ENCODE data around the gene RERE. TPM values are rescaled to one million over a fixed set of nuclear protein-coding genes. Genes with fewer than 3 reads are reported as not detected.

The RERE gene
- total RNA-seq, 2 donors from 2014 or later: 102 to 108 TPM

GRCh38 chr1:8359617-8360481, 457.6 kb downstream of the RERE start:
- Mint-ChIP-seq H3K4me1 (peaks cover 8% of the 10 kb centered on the region), H3K4me3 (peak overlapping the region; percentile 59), H3K36me3 (ENCODE audit: low read depth) (peaks cover 3% of the 10 kb centered on the region), H3K27ac (no peak overlapping the region), H3K27me3 (no peaks in the 10 kb centered on the region)
- ATAC-seq: no peak
- no peaks in the 10 kb centered on the region for H3K9me3 ChIP-seq (ENCODE audit: control insufficient read depth, low read length, poor library complexity, severe bottlenecking)
- DNase-seq: no peak

DNA sequence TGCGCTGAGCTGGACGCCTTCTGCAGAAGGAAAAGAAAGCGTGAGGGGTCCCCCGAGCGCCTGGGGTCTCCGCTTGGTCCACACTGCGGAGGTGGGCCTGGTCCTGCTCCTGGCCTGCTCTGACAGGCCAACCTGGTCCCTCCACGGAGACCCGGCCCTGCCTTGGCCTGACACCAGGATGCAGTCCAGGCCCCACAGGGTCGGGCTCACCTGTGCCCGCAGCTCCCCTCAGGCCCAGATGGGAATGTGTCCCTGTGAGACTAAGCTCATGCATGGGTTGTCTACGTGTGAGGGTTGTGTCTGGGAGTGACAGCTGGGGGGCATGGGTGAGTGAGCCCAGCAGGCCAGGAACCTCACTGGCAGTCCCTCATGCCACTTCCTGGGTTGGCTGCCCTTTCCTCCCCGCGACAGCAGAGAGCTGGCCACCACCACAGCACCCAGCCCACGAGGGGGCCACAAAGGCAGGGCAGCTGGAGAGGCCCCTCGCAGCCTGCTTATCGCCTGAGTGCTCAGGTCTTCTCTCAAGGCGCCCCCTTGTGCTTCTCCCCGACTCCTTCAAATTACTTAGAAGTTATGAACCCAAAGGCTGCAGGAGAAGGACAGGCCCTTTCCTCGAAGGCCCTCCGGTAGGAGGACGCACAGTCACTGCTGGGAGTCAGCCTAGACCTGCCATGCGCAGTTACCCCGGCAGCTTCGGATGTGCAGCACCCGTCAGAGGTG, 458.4 kb downstream of the RERE start:
- H3K4me1 Mint-ChIP-seq: peaks cover 8% of the 10 kb centered on the region
- DNase-seq (no peak), ATAC-seq (no peak)
- H3K36me3 Mint-ChIP-seq (ENCODE audit: low read depth): peaks cover 3% of the 10 kb centered on the region
- no peak overlapping the region for H3K27ac Mint-ChIP-seq
- no peaks in the 10 kb centered on the region for H3K9me3 ChIP-seq (ENCODE audit: control insufficient read depth, low read length, poor library complexity, severe bottlenecking)
- no peaks in the 10 kb centered on the region for H3K27me3 Mint-ChIP-seq
- H3K4me3 Mint-ChIP-seq: no peak overlapping the region

DNA sequence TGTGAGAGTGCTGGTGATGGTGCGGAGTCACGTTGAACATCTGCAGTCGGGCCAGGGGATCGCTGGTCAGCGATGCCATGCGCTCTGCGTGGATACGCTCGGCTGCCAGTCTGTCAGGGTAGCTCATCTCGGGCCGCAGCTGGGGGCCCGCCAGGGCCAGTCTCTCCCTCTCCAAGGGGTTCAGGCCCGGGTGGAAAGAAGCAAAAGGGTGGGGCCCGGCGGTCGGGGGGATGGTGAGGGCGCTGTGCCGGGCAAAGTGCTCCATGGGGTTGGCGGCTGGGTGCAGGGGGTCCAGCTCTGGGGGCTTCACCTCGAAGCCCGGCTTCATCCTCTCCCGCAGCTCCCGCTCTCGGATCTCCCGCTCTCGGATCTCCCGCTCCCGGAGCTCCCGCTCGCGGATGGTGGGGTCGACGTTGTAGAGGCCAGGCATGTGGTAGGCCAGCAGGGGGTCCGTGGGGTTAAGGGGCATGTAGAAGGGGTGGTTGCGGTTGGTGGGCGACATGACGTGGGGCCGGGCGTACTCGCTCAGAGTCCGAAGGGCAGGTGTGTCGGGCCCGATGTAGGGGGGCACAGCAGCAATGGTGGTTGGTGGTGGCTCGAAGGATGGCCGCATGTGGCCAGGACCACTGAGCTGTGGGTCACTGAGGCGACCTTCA, 459.1 kb downstream of the RERE start:
- no peak overlapping the region for H3K4me3 Mint-ChIP-seq
- H3K36me3 Mint-ChIP-seq (ENCODE audit: low read depth): peaks cover 3% of the 10 kb centered on the region
- peak overlapping the region; percentile 47 for H3K27ac Mint-ChIP-seq
- DNase-seq (no peak), ATAC-seq (no peak)
- H3K4me1 Mint-ChIP-seq: peaks cover 8% of the 10 kb centered on the region
- H3K27me3 Mint-ChIP-seq: no peaks in the 10 kb centered on the region
- H3K9me3 ChIP-seq (ENCODE audit: control insufficient read depth, low read length, poor library complexity, severe bottlenecking): no peaks in the 10 kb centered on the region

DNA sequence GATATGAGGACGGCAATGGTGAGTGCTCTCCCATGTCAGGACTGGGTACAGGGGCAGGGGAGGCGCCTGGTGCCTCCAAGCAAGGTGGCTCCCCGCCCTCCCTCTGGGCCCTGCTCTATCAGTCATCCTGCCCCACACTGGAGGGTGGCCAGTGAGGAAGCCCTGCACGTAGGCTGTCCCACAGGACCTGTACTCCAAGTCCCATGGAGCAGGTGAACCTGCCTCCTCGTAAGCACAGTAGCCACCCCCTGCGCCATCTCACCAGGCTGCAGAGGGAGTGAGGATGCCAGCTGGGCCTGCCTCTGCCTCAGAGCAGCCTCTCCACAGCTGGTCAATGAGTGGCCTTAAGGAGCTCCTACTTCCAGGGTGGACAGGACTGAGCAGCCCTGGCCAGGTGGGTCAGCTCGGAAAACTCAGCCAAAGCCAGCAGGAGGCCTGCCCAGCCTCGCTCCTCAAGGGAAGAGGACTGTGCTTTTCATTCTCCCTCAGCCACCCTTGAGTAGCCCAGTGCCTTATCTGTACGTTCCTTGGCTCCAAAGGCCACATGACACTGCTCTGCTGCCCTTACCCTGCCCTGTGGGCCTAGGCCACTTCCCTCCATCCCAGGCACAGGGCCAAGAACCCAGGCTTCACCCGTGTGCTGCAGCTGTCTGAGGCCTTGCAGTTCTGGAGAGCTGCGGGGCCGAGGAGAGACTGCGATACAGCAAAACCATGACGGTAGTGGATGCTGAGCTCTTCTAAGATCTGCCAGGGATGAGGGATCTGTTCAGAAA, 459.9 kb downstream of the RERE start:
- DNase-seq (no peak), ATAC-seq (no peak)
- peak overlapping the region; percentile 67 for H3K27ac Mint-ChIP-seq
- H3K9me3 ChIP-seq (ENCODE audit: control insufficient read depth, low read length, poor library complexity, severe bottlenecking): no peaks in the 10 kb centered on the region
- H3K36me3 Mint-ChIP-seq (ENCODE audit: low read depth): peaks cover 3% of the 10 kb centered on the region
- H3K4me3 Mint-ChIP-seq: no peak overlapping the region
- peaks cover 8% of the 10 kb centered on the region for H3K4me1 Mint-ChIP-seq
- H3K27me3 Mint-ChIP-seq: no peaks in the 10 kb centered on the region

- H3K4me3 Mint-ChIP-seq: no peak overlapping the region
- peaks cover 3% of the 10 kb centered on the region for H3K36me3 Mint-ChIP-seq (ENCODE audit: low read depth)
- no peaks in the 10 kb centered on the region for H3K27me3 Mint-ChIP-seq
- H3K9me3 ChIP-seq (ENCODE audit: control insufficient read depth, low read length, poor library complexity, severe bottlenecking): no peaks in the 10 kb centered on the region
- ATAC-seq (no peak), DNase-seq (no peak)
- H3K27ac Mint-ChIP-seq: peak overlapping the region; percentile 67
- peaks cover 8% of the 10 kb centered on the region for H3K4me1 Mint-ChIP-seq
Observed at GRCh38 chr1:8356256-8357209, 460.9 kb downstream of the RERE start.

GRCh38 chr1:8355439-8356255, 461.8 kb downstream of the RERE start:
- Mint-ChIP-seq H3K4me3 (no peak overlapping the region), H3K27ac (no peak overlapping the region), H3K4me1 (peaks cover 8% of the 10 kb centered on the region)

DNA sequence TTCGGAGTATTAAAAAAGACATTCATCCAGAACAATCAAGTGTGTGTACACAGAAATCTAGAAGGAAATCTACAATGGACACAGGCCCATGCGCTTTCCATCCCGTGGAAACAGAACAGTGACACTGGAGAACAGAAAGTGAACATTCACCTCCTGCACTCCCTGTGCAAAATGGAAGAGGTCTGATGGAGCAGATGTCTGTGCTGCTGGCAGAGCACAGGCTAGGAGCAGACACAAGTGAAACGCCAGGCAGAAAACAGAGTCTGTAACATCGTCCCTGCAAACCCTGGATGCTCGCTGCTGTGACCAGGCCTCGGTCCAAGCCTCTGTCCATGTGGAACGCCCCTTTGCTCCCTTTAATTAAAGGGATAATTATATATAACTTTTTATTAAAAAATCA, 463.4 kb downstream of the RERE start:
- Mint-ChIP-seq H3K27ac (peak overlapping the region; percentile 24), H3K4me1 (peaks cover 10% of the 10 kb centered on the region), H3K4me3 (no peak overlapping the region), H3K27me3 (no peaks in the 10 kb centered on the region), H3K36me3 (ENCODE audit: low read depth) (peaks cover 3% of the 10 kb centered on the region)
- DNase-seq: no peak
- no peaks in the 10 kb centered on the region for H3K9me3 ChIP-seq (ENCODE audit: control insufficient read depth, low read length, poor library complexity, severe bottlenecking)
- no peak for ATAC-seq

More at GRCh38 chr1:8355439-8356255, 461.8 kb downstream of the RERE start:
- no peaks in the 10 kb centered on the region for H3K27me3 Mint-ChIP-seq
- no peaks in the 10 kb centered on the region for H3K9me3 ChIP-seq (ENCODE audit: control insufficient read depth, low read length, poor library complexity, severe bottlenecking)
- no peak for ATAC-seq
- DNase-seq: no peak
- peaks cover 3% of the 10 kb centered on the region for H3K36me3 Mint-ChIP-seq (ENCODE audit: low read depth)

DNA sequence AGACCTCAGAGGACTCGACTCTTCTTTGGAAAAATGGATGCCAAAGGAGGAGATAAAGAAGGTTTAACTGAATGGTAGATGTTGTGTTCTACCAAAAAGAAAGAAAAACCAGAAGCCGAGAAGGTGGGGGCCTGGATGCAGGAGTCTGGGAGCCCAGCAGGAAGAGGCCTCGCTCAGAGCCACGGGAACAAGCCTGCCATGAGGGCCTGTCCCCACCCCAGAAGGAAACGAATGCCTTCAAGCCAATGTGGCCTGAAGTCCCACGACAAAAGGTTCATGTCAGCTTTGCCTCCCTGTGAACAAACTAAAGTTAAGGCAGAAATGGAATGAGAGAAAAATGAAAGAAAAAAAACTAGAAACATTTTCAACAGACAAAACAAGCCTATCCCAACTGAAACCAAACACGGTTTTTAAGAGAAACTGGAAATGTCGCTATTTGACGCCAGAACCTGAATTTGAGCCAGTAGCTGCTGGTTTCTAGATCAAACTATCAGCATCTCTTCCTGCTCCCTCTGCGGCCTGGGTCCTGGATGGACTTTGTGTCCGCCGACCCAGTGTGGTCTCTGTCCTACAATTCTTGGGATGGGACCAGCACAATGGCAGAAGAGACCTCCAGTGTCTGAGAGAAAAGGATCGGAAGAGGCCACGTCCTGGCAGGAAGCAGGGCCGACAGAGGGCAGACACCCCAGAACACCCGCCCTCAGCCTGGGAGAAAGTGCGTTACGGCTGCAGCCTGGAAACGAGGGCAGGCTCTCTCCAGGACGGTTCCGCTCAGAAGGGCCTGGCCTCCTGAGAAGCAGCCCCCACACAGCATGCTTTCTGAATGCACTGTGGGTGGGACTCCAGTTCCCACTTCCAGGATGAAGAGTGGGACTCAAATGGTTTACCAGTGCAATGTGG, 464.3 kb downstream of the RERE start:
- H3K27me3 Mint-ChIP-seq: no peaks in the 10 kb centered on the region
- H3K27ac Mint-ChIP-seq: peak overlapping the region; percentile 45
- H3K9me3 ChIP-seq (ENCODE audit: control insufficient read depth, low read length, poor library complexity, severe bottlenecking): no peaks in the 10 kb centered on the region
- DNase-seq: no peak
- H3K4me1 Mint-ChIP-seq: peaks cover 13% of the 10 kb centered on the region
- no peak for ATAC-seq
- H3K36me3 Mint-ChIP-seq (ENCODE audit: low read depth): peaks cover 6% of the 10 kb centered on the region
- no peak overlapping the region for H3K4me3 Mint-ChIP-seq

DNA sequence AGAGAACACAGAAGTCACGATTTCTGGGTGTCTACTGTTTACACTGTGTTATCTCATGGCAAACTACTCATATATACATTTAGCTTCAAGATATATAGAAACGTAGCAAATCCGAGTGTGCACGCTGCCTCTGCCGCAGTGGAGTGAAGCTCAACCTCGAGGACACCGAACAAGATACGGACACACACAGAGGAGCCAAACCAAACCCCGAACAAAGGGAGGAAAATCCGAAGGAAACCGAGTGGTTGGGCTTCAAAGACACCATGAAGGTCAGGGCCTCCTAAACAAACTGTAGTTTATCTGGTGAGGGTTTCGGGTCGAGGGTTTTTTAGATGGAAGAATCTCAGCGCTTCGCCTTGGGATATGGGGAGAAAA, 465.0 kb downstream of the RERE start:
- ATAC-seq: no peak
- Mint-ChIP-seq H3K27me3 (no peaks in the 10 kb centered on the region), H3K4me1 (peaks cover 13% of the 10 kb centered on the region), H3K36me3 (ENCODE audit: low read depth) (peaks cover 6% of the 10 kb centered on the region), H3K27ac (peak overlapping the region; percentile 45), H3K4me3 (no peak overlapping the region)
- H3K9me3 ChIP-seq (ENCODE audit: control insufficient read depth, low read length, poor library complexity, severe bottlenecking): no peaks in the 10 kb centered on the region
- DNase-seq: no peak

- H3K36me3 Mint-ChIP-seq (ENCODE audit: low read depth): peaks cover 3% of the 10 kb centered on the region
- peaks cover 11% of the 10 kb centered on the region for H3K4me1 Mint-ChIP-seq
- no peaks in the 10 kb centered on the region for H3K9me3 ChIP-seq (ENCODE audit: control insufficient read depth, low read length, poor library complexity, severe bottlenecking)
- H3K27me3 Mint-ChIP-seq: no peaks in the 10 kb centered on the region
- H3K4me3 Mint-ChIP-seq: no peak overlapping the region
- ATAC-seq (no peak), DNase-seq (no peak)
- H3K27ac Mint-ChIP-seq: peak overlapping the region; percentile 45
Observed at GRCh38 chr1:8351693-8352470, 465.6 kb downstream of the RERE start.
